ENCODE data around the gene SLCO6A1.

Gene SLCO6A1

GRCh38 chr5:102451082-102451481 is 47.7 kb downstream of the SLCO6A1 start:
- DNase-seq = no peak

GRCh38 chr5:102450313-102450990 is 48.3 kb downstream of the SLCO6A1 start:
- no peak for DNase-seq

GRCh38 chr5:102433473-102433872 is 65.3 kb downstream of the SLCO6A1 start:
- no peak for DNase-seq

GRCh38 chr5:102421647-102422046 is 77.2 kb downstream of the SLCO6A1 start:
- DNase-seq = no peak

GRCh38 chr5:102418531-102418930 is 80.3 kb downstream of the SLCO6A1 start:
- DNase-seq = no peak

- no peak for DNase-seq
These were observed 84.4 kb downstream of the SLCO6A1 start for GRCh38 chr5:102414448-102414847.

- DNase-seq = no peak
These were observed 110.6 kb downstream of the SLCO6A1 start for GRCh38 chr5:102388235-102388634.

GRCh38 chr5:102385365-102385764 is 113.4 kb downstream of the SLCO6A1 start:
- DNase-seq = no peak

- DNase-seq = no peak
These were observed 118.6 kb downstream of the SLCO6A1 start for GRCh38 chr5:102380174-102380573.

GRCh38 chr5:102375876-102376275 is 122.9 kb downstream of the SLCO6A1 start:
- no peak for DNase-seq

- DNase-seq = no peak
These were observed 123.5 kb downstream of the SLCO6A1 start for GRCh38 chr5:102375272-102375671.

- DNase-seq = no peak
These were observed 130.4 kb downstream of the SLCO6A1 start for GRCh38 chr5:102368392-102368791.

- DNase-seq = no peak
These were observed 157.0 kb downstream of the SLCO6A1 start for GRCh38 chr5:102341681-102342288.

- DNase-seq = no peak
These were observed 174.1 kb downstream of the SLCO6A1 start for GRCh38 chr5:102324714-102325113.

Measured in GOT3 (cell line).